Lung (tissue), 12 donors: ENCODE results near the gene TRIM39. TPM values are rescaled to one million over a fixed set of nuclear protein-coding genes. Genes with fewer than 3 reads are reported as not detected.

Experiments
- ATAC-seq: fragments of 200-7000 bp; cut with Tn5 transposase; one replicate; pipeline ENCODE4 v1.9.1; 2020; ENCODE audit warnings: moderate number of reproducible peaks; ENCODE audit not compliant: insufficient read depth, low FRiP score
- DNase-seq, 3 donors: peaks; one replicate each; pipeline ENCODE4 v3.0.0-alpha.2; 2013 to 2017
- H3K27ac ChIP-seq, 2 donors: one replicate each; pipeline ENCODE4 v1.5.1; 2013; ENCODE audit warnings: mild to moderate bottlenecking in 2 of 2, moderate library complexity in 2 of 2, control low read depth in 1 of 2, inconsistent platforms in 1 of 2, low read depth in 1 of 2, low read length in 1 of 2
- H3K27me3 ChIP-seq, 3 donors: one replicate each; pipeline ENCODE4 v1.5.1; 2013; ENCODE audit warnings: low read length in 2 of 3; ENCODE audit not compliant: control insufficient read depth in 3 of 3, insufficient read depth in 3 of 3
- H3K36me3 ChIP-seq, 4 donors: one replicate each; pipeline ENCODE4 v1.5.1; 2013; ENCODE audit warnings: low read length in 4 of 4, mild to moderate bottlenecking in 1 of 4, moderate library complexity in 1 of 4; ENCODE audit not compliant: control insufficient read depth in 4 of 4, insufficient read depth in 4 of 4
- H3K4me1 ChIP-seq, 5 donors: one replicate each; pipeline ENCODE4 v1.5.1; 2013; ENCODE audit warnings: low read length in 5 of 5, mild to moderate bottlenecking in 2 of 5, moderate library complexity in 1 of 5; ENCODE audit not compliant: control insufficient read depth in 5 of 5, insufficient read depth in 5 of 5
- H3K4me3 ChIP-seq: one replicate; pipeline ENCODE4 v1.5.1; 2013; ENCODE audit warnings: mild to moderate bottlenecking, control low read depth, moderate library complexity
- H3K9ac ChIP-seq, 2 donors: one replicate each; pipeline ENCODE4 v1.5.1; 2013; ENCODE audit warnings: low read length in 2 of 2, control low read depth in 1 of 2; ENCODE audit not compliant: insufficient read depth in 1 of 2
- H3K9me3 ChIP-seq, 4 donors: one replicate each; pipeline ENCODE4 v1.5.1; 2013; ENCODE audit warnings: low read length in 3 of 4, mild to moderate bottlenecking in 1 of 4, moderate library complexity in 1 of 4; ENCODE audit not compliant: control insufficient read depth in 4 of 4, insufficient read depth in 3 of 4
- CTCF ChIP-seq: IDR thresholded peaks from 2 replicates; pipeline ENCODE4 v1.5.1; 2012; ENCODE audit warnings: mild to moderate bottlenecking; ENCODE audit errors: control extremely low read depth, extremely low read depth
- whole genome bisulfite sequencing, 2 donors: extraction: QIAGEN DNeasy Blood & Tissue Kit; methylation state at CpG; one replicate each; pipeline ENCODE4 v1.1.7; 2013; 5-methylcytosine and 5-hydroxymethylcytosine counted together
- polyA plus RNA-seq, 2 donors: library from polyadenylated mRNA; stranded (reverse); fragments of 200-250 nt; gene quantifications; one replicate each; pipeline ENCODE4 v1.2.1, GENCODE V29; 2013
- total RNA-seq, 2 donors: library from RNA; depleted of rRNA in 1 of 2; stranded (reverse); fragments of >200 nt in 1 of 2; gene quantifications; one replicate each; pipeline ENCODE4 v1.2.1, GENCODE V29; 2014 to 2021
- donor health status: control.
- donor health status: control.
- donor health status: Bipolar disorder and iron deficiency.
- donor health status: healthy.
- donor health status: DM: yes; HTN: yes; CAD: no.

The TRIM39 gene
- total and polyA plus RNA-seq, 4 donors, result 9.4 to 14.2 (median 11.3) TPM

GRCh38 chr6:30348957-30349356, 22.2 kb downstream of the TRIM39 start:
- no peak overlapping the region for H3K4me3 ChIP-seq
- DNase-seq (no peak), ATAC-seq (no peak)
- H3K9me3 ChIP-seq, result no peaks in the 10 kb centered on the region
- peaks cover 0 to 6% (median 5%) of the 10 kb centered on the region in 5 donors for H3K4me1 ChIP-seq
- no peak overlapping the region for H3K27ac ChIP-seq
- H3K36me3 ChIP-seq, result peaks cover 4 to 6% (median 5%) of the 10 kb centered on the region in 4 donors
- H3K27me3 ChIP-seq, result no peaks in the 10 kb centered on the region
- no peak overlapping the region for H3K9ac ChIP-seq
- WGBS, 2 donors, result 52 to 76% methylated on average over 3 of the region's 3 CpGs
- no peak for TF ChIP-seq CTCF

DNA sequence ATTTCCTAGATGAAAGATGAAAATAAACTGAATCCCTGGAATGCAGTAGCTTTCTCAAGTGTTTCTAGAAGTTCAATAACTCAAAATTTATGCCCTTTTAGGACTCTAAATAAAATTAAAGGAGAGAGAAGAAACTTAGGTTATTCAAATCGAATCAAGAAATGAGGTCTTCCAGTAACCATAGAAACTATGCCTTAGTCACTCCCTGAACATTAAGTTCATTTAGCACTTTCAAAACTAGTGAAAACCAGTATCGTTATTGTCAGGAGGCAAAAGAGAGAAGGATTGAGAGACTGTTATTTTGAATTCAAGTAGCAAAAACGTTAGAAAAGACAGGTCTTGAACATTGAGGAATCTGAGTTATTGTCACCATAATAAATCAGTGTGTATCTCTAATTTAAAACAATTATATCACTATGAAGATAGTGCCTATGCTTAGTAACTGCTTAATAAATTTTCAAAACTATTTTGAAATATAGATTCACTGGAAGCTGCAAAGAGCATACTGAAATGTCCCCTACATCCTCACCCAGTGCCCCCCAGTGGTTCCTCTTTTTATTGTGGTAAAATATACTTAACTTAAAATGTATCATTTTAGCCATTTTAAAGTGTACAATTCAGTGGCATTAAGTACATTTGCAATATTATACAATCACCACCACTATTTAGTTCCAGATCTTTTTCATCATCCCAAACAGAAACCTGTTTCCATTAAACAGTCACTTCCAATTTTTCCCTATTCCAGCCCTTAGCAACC, 22.9 kb downstream of the TRIM39 start:
- peaks cover 4 to 6% (median 5%) of the 10 kb centered on the region in 4 donors for H3K36me3 ChIP-seq
- no peaks in the 10 kb centered on the region for H3K27me3 ChIP-seq
- DNase-seq, result no peak
- no peak for ATAC-seq
- peaks cover 0 to 6% (median 5%) of the 10 kb centered on the region in 5 donors for H3K4me1 ChIP-seq
- H3K9me3 ChIP-seq, result no peaks in the 10 kb centered on the region
- H3K9ac ChIP-seq, result no peak overlapping the region
- H3K27ac ChIP-seq, result no peak overlapping the region
- H3K4me3 ChIP-seq, result no peak overlapping the region
- 58 to 82% methylated on average over 3 of the region's 3 CpGs for WGBS, 2 donors
- no peak for TF ChIP-seq CTCF

- peaks cover 0 to 2% (median 0%) of the 10 kb centered on the region in 3 donors for H3K27me3 ChIP-seq
- peaks cover 0 to 6% (median 5%) of the 10 kb centered on the region in 5 donors for H3K4me1 ChIP-seq
- DNase-seq (no peak), ATAC-seq (no peak)
- peaks cover 4 to 6% (median 5%) of the 10 kb centered on the region in 4 donors for H3K36me3 ChIP-seq
- TF ChIP-seq CTCF, result no peak
- no peak overlapping the region for H3K9ac ChIP-seq
- no peak overlapping the region for H3K4me3 ChIP-seq
- no peak overlapping the region for H3K27ac ChIP-seq
- 25 to 35% methylated on average over 1 of the region's 1 CpG for WGBS, 2 donors
- H3K9me3 ChIP-seq, result no peaks in the 10 kb centered on the region
These were observed 23.8 kb downstream of the TRIM39 start for GRCh38 chr6:30350524-30350923.
